ENCODE results near the gene PLCB1. TPM values are rescaled to one million over a fixed set of nuclear protein-coding genes. Genes with fewer than 3 reads are reported as not detected.

The PLCB1 gene
- total and polyA plus RNA-seq, 2 donors (not counting 3 experiments of a cell fraction or from before 2014, with no cell fraction given), result 10.2 to 53.4 TPM

GRCh38 chr20:8175741-8176675 is 43.9 kb downstream of the PLCB1 start:
- Histone ChIP-seq H2AFZ (ENCODE audit: low read depth, low read length) (no peak overlapping the region), H3K9me3 (replicated peaks; ENCODE audit: control insufficient read depth, insufficient read depth, low read length) (no peaks in the 10 kb centered on the region), H4K20me1 (replicated peaks; ENCODE audit: control insufficient read depth, extremely low read depth, insufficient read depth, low read length) (no peaks in the 10 kb centered on the region), H3K79me2 (ENCODE audit: control insufficient read depth, insufficient read depth, low read length) (peaks cover 4% of the 10 kb centered on the region), H3K27ac (ENCODE audit: insufficient read depth, low read depth, low read length) (no peak overlapping the region), H3K9ac (replicated peaks; ENCODE audit: extremely low read depth, insufficient read depth, low read length) (no peak overlapping the region), H3K36me3 (ENCODE audit: control insufficient read depth in 2 of 2, extremely low read depth in 1 of 2, insufficient read depth in 2 of 2, low read length in 2 of 2) (no peaks in the 10 kb centered on the region), H3K4me2 (ENCODE audit: insufficient read depth, low read length) (no peak overlapping the region), H3K4me1 (ENCODE audit: control insufficient read depth, extremely low read depth, insufficient read depth, low read length) (no peaks in the 10 kb centered on the region), H3K9me1 (replicated peaks; ENCODE audit: control insufficient read depth, extremely low read depth, insufficient read depth, low read length) (no peaks in the 10 kb centered on the region), H3K27me3 (ENCODE audit: control insufficient read depth in 2 of 2, insufficient read depth in 2 of 2, low read length in 2 of 2) (no peaks in the 10 kb centered on the region), H3K4me3 (replicated peaks in 1 of 3; ENCODE audit: insufficient read depth in 1 of 3, low read depth in 1 of 3, low read length in 3 of 3) (no peak overlapping the region)
- BruUV-seq (replicated peaks), result no TSS peak
- intact Hi-C loops (cut with micrococcal nuclease) (no loop called here), dilution Hi-C loops (cut with MboI; ENCODE audit: extremely low pct_ligation_motif_present, low sequenced_read_pairs) (no loop called here)
- ChIA-PET CTCF (no interaction called here), POLR2A (no interaction called here)
- no peak for TF ChIP-seq FOS (IDR thresholded peaks at IDR 0.05; ENCODE audit: borderline replicate concordance, insufficient read depth, low read length)
- no peak for TF ChIP-seq GATA2 (IDR thresholded peaks at IDR 0.05; ENCODE audit: insufficient read depth, insufficient read length, low read depth, low read length)
- TF ChIP-seq CTCF (IDR thresholded peaks at IDR 0.05; ENCODE audit: extremely low read depth in 1 of 2, insufficient read depth in 1 of 2, low read depth in 1 of 2, low read length in 2 of 2), result no peak
- TF ChIP-seq MAX (IDR thresholded peaks at IDR 0.05; ENCODE audit: insufficient read depth, insufficient read length), result no peak
- no peak for TF ChIP-seq JUN (IDR thresholded peaks at IDR 0.05; ENCODE audit: borderline replicate concordance, insufficient read depth, insufficient read length, low read depth)
- no peak for TF ChIP-seq POLR2A (IDR thresholded peaks at IDR 0.05; ENCODE audit: low read depth, low read length)
- no peak for TF ChIP-seq POLR2AphosphoS5 (IDR thresholded peaks at IDR 0.05; ENCODE audit: insufficient read depth, low read depth, low read length)
- TF ChIP-seq MYC (IDR thresholded peaks at IDR 0.05; ENCODE audit: low read depth, low read length), result no peak
- TF ChIP-seq EZH2 (IDR thresholded peaks at IDR 0.05; ENCODE audit: borderline replicate concordance, low read depth, low read length, severe bottlenecking), result no peak
- DNase-seq (ENCODE audit: low read depth, low spot score) (no peak), FAIRE-seq (no peak)
